IMR-90 (cell line): ENCODE measurements around the gene SNRK. TPM values are rescaled to one million over a fixed set of nuclear protein-coding genes. Genes with fewer than 3 reads are reported as not detected.

Experiments
- ATAC-seq: fragments of 200-7000 bp; cut with Tn5 transposase; 2 replicates; pipeline ENCODE4 v1.9.1; 2020; ENCODE audit warnings: low read depth, mild to moderate bottlenecking, moderate library complexity
- BruUV-seq: library from RNA; stranded (reverse); fragments of 400-500 nt; replicated peaks from 2 replicates; lab custom pipeline; 2021; lab: Mats Ljungman, UMichigan
- CTCF ChIA-PET: fragments of 300-600 bp; formaldehyde crosslinking; extraction: SDS; loops from one replicate; lab custom pipeline; 2021; ENCODE audit warnings: antibody characterized with exemption; lab: Yijun Ruan, JAX
- POLR2A ChIA-PET: fragments of 300-600 bp; sonication (Branson Sonifier 250); formaldehyde crosslinking; loops from one replicate; lab custom pipeline; 2022; ENCODE audit warnings: antibody characterized with exemption; ENCODE audit not compliant: unreplicated experiment; lab: Charles Lee
- DNase-seq: peaks from one replicate; pipeline ENCODE4 v3.0.0; 2013
- H2AFZ ChIP-seq: replicated peaks from 2 replicates; pipeline ENCODE3; 2013; ENCODE audit warnings: low read length, mild to moderate bottlenecking; ENCODE audit not compliant: poor library complexity
- H2AK5ac ChIP-seq: 2 replicates; pipeline ENCODE4 v1.6.1; 2013; ENCODE audit warnings: low read depth, low read length, inconsistent platforms
- H2AK9ac ChIP-seq: replicated peaks from 2 replicates; pipeline ENCODE3; 2013; ENCODE audit warnings: mild to moderate bottlenecking, low read depth, low read length, moderate library complexity; ENCODE audit not compliant: poor library complexity
- H2BK120ac ChIP-seq: 2 replicates; pipeline ENCODE4 v1.6.1; 2013; ENCODE audit warnings: low read depth, low read length, inconsistent platforms
- H2BK15ac ChIP-seq: 3 replicates; pipeline ENCODE4 v1.6.1; 2013; ENCODE audit warnings: low read depth, low read length, inconsistent platforms
- H2BK20ac ChIP-seq: 2 replicates; pipeline ENCODE4 v1.6.1; 2013; ENCODE audit warnings: low read depth, mild to moderate bottlenecking, inconsistent platforms, low read length, moderate library complexity
- H2BK5ac ChIP-seq: 2 replicates; pipeline ENCODE4 v1.6.1; 2013; ENCODE audit warnings: mild to moderate bottlenecking, low read depth, low read length, inconsistent platforms; ENCODE audit not compliant: poor library complexity, severe bottlenecking
- H3K14ac ChIP-seq: replicated peaks from 2 replicates; pipeline ENCODE4 v1.6.1; 2013; ENCODE audit warnings: low read depth, low read length, inconsistent platforms
- H3K18ac ChIP-seq: 2 replicates; pipeline ENCODE4 v1.6.1; 2013; ENCODE audit warnings: low read depth, low read length, control low read depth
- H3K23ac ChIP-seq: 2 replicates; pipeline ENCODE4 v1.6.1; 2013; ENCODE audit warnings: low read depth, low read length, inconsistent platforms
- H3K27ac ChIP-seq: 2 replicates; pipeline ENCODE4 v1.5.1; 2013; ENCODE audit warnings: mild to moderate bottlenecking, control low read depth, low read length; ENCODE audit not compliant: insufficient read depth
- H3K27me3 ChIP-seq: 2 replicates; pipeline ENCODE4 v1.6.1; 2013; ENCODE audit warnings: low read length; ENCODE audit not compliant: control insufficient read depth, insufficient read depth
- H3K36me3 ChIP-seq: 2 replicates; pipeline ENCODE4 v1.6.1; 2013; ENCODE audit warnings: low read length, mixed read lengths; ENCODE audit not compliant: control insufficient read depth, insufficient read depth
- H3K4ac ChIP-seq: 2 replicates; pipeline ENCODE4 v1.6.1; 2013; ENCODE audit warnings: low read depth, low read length, inconsistent platforms
- H3K4me1 ChIP-seq: 2 replicates; pipeline ENCODE4 v1.6.1; 2013; ENCODE audit warnings: low read length, mixed read lengths; ENCODE audit not compliant: control insufficient read depth, insufficient read depth
- H3K4me2 ChIP-seq: 2 replicates; pipeline ENCODE4 v1.6.1; 2013; ENCODE audit warnings: low read depth, mild to moderate bottlenecking, control low read depth, low read length, moderate library complexity
- H3K4me3 ChIP-seq: 2 replicates; pipeline ENCODE4 v1.5.1; 2013; ENCODE audit warnings: low read depth, mild to moderate bottlenecking, control low read depth, low read length, moderate library complexity; ENCODE audit not compliant: insufficient read depth
- H3K56ac ChIP-seq: 2 replicates; pipeline ENCODE4 v1.6.1; 2013; ENCODE audit warnings: low read length, inconsistent platforms; ENCODE audit not compliant: insufficient read depth; ENCODE audit errors: extremely low read depth
- H3K79me1 ChIP-seq, 2 experiments: 2 replicates each; pipeline ENCODE4 v1.6.1; 2013; ENCODE audit warnings: low read length in 2 of 2, inconsistent platforms in 1 of 2, low read depth in 1 of 2
- H3K9ac ChIP-seq: 2 replicates; pipeline ENCODE4 v1.6.1; 2013; ENCODE audit warnings: low read depth, low read length, control low read depth
- H3K9me1 ChIP-seq: 2 replicates; pipeline ENCODE4 v1.6.1; 2013; ENCODE audit warnings: low read length, inconsistent platforms; ENCODE audit not compliant: insufficient read depth
- H3K9me3 ChIP-seq: 2 replicates; pipeline ENCODE4 v1.6.1; 2013; ENCODE audit warnings: low read length; ENCODE audit not compliant: control insufficient read depth, insufficient read depth
- H4K20me1 ChIP-seq: 2 replicates; pipeline ENCODE4 v1.6.1; 2013; ENCODE audit warnings: low read length, inconsistent platforms; ENCODE audit not compliant: insufficient read depth
- H4K5ac ChIP-seq: 2 replicates; pipeline ENCODE4 v1.6.1; 2013; ENCODE audit warnings: mild to moderate bottlenecking, low read depth, low read length, control low read depth
- H4K8ac ChIP-seq, 2 experiments: 2 replicates each; pipeline ENCODE4 v1.6.1; 2013; ENCODE audit warnings: low read depth in 2 of 2, low read length in 2 of 2, control low read depth in 1 of 2, inconsistent platforms in 1 of 2
- H4K91ac ChIP-seq: 2 replicates; pipeline ENCODE4 v1.6.1; 2013; ENCODE audit warnings: low read depth, low read length, inconsistent platforms; ENCODE audit not compliant: insufficient read depth
- CHD1 ChIP-seq: IDR thresholded peaks from 2 replicates; pipeline ENCODE4 v1.6.1; 2012; ENCODE audit warnings: low read depth, low read length, improper control_type of control experiment
- NFE2L2 ChIP-seq: fragments of 150-350 bp; IDR thresholded peaks from 2 replicates; pipeline ENCODE4 v1.6.1; 2016; ENCODE audit warnings: low read depth, mild to moderate bottlenecking, low read length
- RAD21 ChIP-seq: IDR thresholded peaks from 2 replicates; pipeline ENCODE4 v1.6.1; 2012; ENCODE audit warnings: low read length, improper control_type of control experiment
- RCOR1 ChIP-seq: IDR thresholded peaks from 2 replicates; pipeline ENCODE4 v1.6.1; 2012; ENCODE audit warnings: mild to moderate bottlenecking, low read length, improper control_type of control experiment; ENCODE audit not compliant: insufficient replicate concordance
- WGBS, 2 experiments: methylation state at CpG; one replicate each; pipeline versions ENCODE4 v1.1.5 to v1.1.7; 2013; ENCODE audit warnings: missing lambda C conversion rate in 2 of 2; ENCODE audit not compliant: insufficient read length in 1 of 2; ENCODE audit errors: extremely low coverage in 2 of 2; 5-methylcytosine and 5-hydroxymethylcytosine counted together
- dilution Hi-C: fragments of 300-500 bp; cut with HindIII; formaldehyde crosslinking; loops from one replicate; pipeline ENCODE4 v1.14.3; 2018; ENCODE audit warnings: low sequenced_read_pairs; ENCODE audit not compliant: unreplicated experiment
- in situ Hi-C: fragments of 300-500 bp; cut with MboI; formaldehyde crosslinking; loops from 3 replicates; pipeline ENCODE4 v1.14.3; 2019; ENCODE audit warnings: low sequenced_read_pairs, inconsistent platforms, mixed read lengths
- intact Hi-C: fragments of 100-400 bp; cut with micrococcal nuclease; formaldehyde crosslinking; loops from 2 replicates; pipeline ENCODE4 v1.10.0; 2022
- polyA plus RNA-seq, 3 experiments: library from polyadenylated mRNA; depleted of rRNA; stranded (reverse); fragments of >200 nt; gene quantifications; 2 replicates each; pipeline ENCODE4 v1.2.3, GENCODE V29; 2012; ENCODE audit warnings: low replicate concordance in 1 of 3
- total RNA-seq: library from RNA; depleted of rRNA; stranded (reverse); fragments of >200 nt; gene quantifications from 2 replicates; pipeline ENCODE4 v1.2.3, GENCODE V29; 2012

Gene SNRK
- total and polyA plus RNA-seq, 2 of the 4 experiments (the other 2 are of a cell fraction): 4.7 to 23.1 TPM

DNA sequence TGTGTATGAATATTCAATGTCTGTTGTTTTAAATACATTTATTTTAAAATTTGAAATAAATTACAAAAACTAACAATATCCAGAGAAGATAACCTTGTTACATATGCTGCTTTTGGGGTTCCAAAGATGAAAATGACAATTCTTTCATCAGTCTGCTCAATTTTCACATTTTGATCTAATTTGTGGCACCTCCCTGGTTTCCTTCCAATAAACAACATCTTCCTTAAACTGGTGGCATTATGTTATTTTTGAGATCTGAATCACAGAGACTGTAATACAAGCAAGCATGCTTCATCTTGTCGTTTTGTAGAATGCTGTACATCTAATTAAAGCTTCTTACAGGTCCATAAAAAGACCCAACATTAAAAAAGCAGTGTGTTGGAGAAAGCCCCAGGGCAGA is 2.2 kb upstream of the SNRK start:
- Histone ChIP-seq H3K4me1 (peaks cover 3% of the 10 kb centered on the region), H3K27ac (no peak overlapping the region), H3K4me2 (no peak overlapping the region), H4K20me1 (peaks cover 14% of the 10 kb centered on the region), H3K14ac (no peak overlapping the region), H3K4me3 (no peak overlapping the region), H3K79me1 (peaks cover 9 to 14% of the 10 kb centered on the region in 2 experiments; a peak in 3 of 4 replicates), H3K36me3 (no peaks in the 10 kb centered on the region), H3K9me1 (peaks cover 4% of the 10 kb centered on the region), H2BK5ac (no peak overlapping the region), H3K23ac (no peak overlapping the region), H2AFZ (no peak overlapping the region), H3K9me3 (no peaks in the 10 kb centered on the region; the same call in 1 of the 2 replicates), H3K9ac (no peak overlapping the region), H2BK15ac (no peak overlapping the region), H3K4ac (no peak overlapping the region), H4K5ac (no peak overlapping the region), H4K91ac (no peak overlapping the region), H2BK120ac (no peak overlapping the region), H3K18ac (no peak overlapping the region), H4K8ac (no peak overlapping the region), H2AK9ac (no peak overlapping the region), H3K27me3 (peaks cover 17% of the 10 kb centered on the region), H2AK5ac (no peak overlapping the region), H3K56ac (no peak overlapping the region), H2BK20ac (no peak overlapping the region)
- TF ChIP-seq NFE2L2 (no peak), RCOR1 (no peak), RAD21 (no peak), CHD1 (no peak)
- ChIA-PET POLR2A (no interaction called here), CTCF (no interaction called here)
- no CpG with 5 or more reads among the region's 1 CpG for WGBS, 2 experiments
- DNase-seq: no peak
- in situ Hi-C loops: no loop called here
- no peak for ATAC-seq
- dilution Hi-C loops: no loop called here
- no TSS peak for BruUV-seq
- intact Hi-C loops: loop anchor here (10.0 kb wide), 1 partner anchor 119 kb away; no protein-coding TSS in a partner anchor
